Right kidney (tissue), 1 donor: ENCODE results near the gene SNX27.

Experiments used
- DNase-seq: peaks from one replicate; pipeline ENCODE4 v3.0.0-alpha.2; 2016

The SNX27 gene

DNA sequence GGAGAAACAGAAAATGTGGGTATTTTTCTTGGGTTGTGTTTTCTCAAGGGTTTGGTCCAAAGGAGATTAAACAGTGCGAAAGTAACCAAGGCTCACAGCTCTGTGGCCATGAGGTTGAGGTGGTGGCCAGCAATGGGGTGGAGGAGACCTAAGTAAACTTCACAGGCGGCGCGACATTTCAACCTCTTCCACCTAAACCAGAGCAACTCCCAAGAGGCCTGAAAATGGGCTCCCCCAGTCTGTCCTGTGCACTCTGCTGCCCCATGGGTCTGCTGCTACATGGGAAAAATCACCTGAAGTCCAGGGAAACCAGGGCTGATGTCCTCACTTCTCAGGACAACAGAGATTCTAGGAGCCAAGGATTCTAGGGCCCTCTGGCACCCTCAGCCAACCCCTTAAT is 92.4 kb downstream of the SNX27 start:
- no peak for DNase-seq

GRCh38 chr1:151705146-151705545 is 93.3 kb downstream of the SNX27 start:
- DNase-seq, result no peak

- DNase-seq, result no peak
These were observed 94.1 kb downstream of the SNX27 start for GRCh38 chr1:151705753-151706463.

GRCh38 chr1:151706464-151707415 is 94.9 kb downstream of the SNX27 start:
- DNase-seq, result no peak

DNA sequence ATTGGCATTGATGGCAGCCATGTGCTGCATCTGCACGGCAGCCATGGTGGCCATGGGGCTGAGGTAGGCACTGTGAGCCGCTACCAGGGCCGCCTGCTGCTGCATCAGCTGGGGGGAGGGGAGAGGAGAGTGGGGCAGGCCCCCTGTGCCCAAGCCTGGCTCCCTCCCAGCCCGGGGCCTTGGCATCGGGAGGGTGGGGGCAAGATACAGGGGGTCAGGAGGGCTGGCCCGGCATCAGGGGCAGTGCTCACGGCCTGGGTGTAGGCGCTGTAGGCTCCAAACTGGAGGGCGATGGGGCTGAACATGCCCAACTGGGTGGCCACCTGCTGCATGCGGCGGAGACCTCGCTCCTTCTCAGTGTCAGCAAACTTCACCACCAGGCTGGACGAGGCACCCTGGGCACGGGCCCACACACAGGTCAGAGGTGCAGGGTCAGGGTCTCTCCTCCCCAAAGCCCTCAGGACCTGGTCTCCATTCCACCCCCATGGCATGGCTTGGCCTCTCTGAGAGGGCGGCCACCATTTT is 95.8 kb downstream of the SNX27 start:
- DNase-seq, result no peak

DNA sequence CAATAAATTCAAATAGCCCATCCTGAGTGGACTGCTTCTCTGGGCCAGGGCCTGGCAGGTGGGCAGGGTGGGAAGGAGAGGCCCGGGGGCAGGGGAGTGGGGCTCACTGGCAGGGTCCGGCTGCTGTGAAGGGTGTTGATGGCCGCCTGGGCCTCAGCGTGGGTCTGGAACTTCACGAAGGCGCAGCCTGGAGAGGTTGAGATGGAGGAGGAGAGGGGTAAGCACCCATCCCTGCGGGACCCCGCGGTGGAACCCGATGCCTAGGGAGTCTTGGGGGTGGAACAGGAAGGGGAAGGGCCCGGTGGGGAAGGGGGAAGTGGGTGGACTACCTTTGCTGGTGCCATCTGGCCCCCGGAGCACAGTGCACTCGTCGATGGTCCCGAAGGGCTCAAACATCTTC is 97.0 kb downstream of the SNX27 start:
- DNase-seq, result no peak

DNA sequence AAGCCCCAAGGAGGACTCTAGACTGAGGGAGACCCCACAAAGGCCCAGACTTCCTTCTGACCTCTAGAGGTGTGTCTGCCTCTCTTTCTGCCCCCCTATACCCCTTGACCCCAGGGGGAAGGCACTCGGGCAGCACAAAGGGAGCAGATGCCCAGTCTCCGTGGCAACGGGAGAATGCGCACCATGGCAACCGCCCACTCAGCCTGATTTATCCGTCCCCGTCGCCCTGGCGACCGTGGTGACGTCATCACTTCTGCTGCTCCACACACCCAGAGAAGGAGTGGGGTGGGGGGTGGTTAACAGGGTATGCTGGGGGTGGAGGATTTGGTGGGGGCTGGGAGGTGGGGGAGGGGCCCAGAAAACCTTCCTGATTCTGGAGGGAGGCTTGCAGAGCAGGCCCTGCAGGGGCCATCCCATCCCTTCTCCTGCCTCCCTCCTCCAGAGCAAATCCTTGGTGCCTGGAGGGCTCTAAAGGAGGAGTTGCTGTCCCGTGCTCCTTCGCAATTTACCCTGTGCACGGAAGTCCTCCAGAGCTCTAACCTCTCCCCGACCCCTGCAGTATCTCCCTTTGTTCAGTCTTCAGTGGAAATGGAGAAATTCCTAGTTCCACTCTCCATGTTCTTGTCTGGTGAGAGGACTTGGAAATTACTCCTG is 98.5 kb downstream of the SNX27 start:
- DNase-seq, result no peak

- DNase-seq, result no peak
These were observed 99.4 kb downstream of the SNX27 start for GRCh38 chr1:151711044-151711800.

- no peak for DNase-seq
These were observed 100.1 kb downstream of the SNX27 start for GRCh38 chr1:151711951-151712350.

GRCh38 chr1:151713044-151713443 is 101.2 kb downstream of the SNX27 start:
- DNase-seq, result no peak

DNA sequence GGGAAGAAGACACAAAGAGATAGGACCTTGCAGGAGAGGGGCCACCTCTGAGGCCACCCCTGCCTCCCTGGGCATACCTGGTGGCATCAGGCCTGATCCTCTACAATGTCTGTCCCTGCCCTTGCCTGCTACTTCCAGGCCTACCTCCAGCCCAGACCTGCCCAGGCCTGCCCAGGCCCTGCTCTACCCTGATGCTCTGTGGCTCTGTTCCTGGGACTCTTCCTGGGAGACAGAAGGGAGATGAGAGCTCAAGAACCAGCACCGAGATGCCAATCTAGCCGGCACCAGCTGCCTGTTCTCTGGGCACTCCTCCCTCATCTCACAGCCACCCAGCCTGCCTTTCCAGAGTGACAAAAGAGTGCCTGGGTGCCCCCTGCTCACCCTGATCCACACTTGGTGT is 102.0 kb downstream of the SNX27 start:
- no peak for DNase-seq

DNA sequence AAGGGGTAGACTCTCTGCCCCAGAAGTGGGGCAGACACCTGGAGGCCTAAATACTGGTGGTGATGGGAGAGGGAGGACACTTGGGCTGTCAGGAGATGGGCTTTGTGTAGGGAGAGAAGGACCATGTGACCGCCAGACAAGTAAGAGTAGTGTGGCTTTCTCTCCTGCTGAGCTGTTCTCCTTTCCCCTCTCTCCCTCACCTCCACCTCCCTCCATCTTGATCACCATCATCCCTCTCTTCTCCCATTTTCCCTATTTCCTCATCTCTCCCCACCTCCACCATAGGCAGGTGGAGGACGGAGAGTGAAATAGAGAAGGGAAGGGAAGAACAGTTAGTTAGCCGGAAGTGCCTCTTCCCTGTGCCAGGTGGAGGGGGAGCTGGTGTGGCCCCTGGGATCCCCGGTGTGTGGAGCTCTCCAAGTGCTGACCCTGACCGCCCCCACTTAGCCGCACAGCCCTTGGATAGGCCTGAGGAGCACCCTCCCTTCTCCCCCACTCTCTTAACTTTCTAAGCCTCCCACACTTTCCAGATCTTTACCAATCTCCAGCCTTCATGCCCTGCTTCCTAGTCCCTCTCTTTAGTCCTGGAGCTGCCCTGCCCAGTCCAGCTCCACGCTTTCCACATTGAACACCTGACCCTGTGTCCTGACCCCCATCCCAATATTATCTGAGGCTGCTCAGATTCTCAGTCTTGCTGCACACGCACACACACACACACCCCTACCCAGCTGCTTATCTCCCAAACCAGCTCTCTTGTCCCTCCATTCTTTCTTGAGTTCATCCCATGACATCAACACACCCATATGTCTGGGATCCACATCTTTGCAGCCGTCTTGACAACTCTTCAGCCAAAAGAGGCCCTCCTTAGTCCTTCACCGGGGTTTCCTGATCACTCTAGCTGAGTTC is 103.2 kb downstream of the SNX27 start:
- no peak for DNase-seq

DNA sequence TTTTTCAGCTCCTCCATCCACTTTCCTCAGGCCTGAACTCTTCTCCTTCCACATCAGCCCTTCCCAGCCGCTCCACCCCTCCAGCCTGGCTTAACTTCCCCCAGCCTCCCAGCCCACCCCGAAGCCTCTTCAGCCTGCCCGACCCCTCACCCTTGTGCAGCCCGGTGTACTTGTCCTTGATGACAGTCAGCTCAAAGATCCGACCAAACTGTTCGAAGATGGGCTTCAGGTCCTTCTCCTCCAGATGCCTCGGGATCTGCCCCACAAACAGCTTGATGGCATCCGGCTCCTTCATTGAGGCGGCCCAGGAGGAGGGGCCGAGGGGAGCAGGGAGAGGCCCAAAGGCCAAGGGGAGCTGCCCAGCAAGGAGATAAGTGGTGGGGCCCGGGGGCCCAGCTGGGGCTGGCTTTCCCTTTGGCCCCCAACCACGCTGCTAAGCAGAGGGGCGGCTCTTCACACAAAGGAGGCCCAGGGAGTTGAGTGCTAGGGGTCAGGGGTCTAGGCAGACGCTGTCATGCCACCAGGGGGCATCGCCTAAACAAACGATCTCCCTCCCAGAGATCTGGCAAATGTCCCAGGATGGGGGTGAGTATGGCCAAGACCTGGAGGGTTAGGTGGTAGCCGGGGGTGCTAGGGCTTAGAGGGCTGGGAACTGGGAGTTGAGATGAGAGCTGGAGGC is 104.0 kb downstream of the SNX27 start:
- no peak for DNase-seq

GRCh38 chr1:151716405-151716762 is 104.5 kb downstream of the SNX27 start:
- DNase-seq, result no peak

DNA sequence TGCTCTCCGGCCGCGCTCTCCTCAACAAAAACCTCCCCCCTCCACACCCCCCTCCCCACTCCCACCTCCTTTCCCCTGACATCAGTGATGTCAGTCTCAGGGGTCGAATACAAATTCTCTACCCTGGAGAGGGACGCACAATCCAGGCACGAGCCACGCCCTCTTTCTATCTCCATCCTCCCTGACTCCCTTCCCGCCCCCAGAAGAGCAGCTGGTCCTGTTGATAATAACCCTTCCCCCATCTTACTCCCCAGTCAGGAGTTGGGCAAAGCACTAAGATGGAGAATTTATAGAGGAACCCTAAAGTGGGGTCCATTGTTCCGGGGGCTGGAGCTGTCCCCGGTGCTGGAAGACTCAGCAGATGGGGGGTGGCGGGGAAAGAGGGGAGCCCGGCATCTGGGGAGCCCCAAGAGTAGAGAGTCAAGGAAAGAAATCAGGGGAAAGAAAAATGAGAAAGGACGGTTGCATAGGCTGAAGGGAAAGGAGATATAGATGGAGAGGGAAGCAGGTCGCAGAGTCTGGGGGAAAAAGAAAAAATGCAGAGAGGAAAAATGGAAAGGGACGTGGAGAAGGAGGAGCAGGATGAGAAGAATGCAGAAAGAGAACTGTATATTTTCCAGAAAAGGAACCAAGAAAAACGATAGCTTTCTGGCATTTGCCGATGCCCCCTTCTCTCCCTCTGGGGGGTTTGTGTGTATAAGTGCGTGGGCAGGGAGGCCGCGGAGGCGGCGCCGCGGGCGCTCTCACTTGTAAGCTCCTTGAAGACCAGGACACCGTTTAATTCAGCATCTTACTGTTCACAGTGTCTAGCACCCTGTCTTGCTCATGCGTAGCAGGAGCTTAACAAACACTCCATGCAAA is 105.2 kb downstream of the SNX27 start, which contains the start of gene CELF3:
CELF3 (minus strand) TSS at position 33 of the 861 bp plus-strand sequence. CDS start 783 bp downstream, outside the sequence.
- DNase-seq, result peak; percentile 57

GRCh38 chr1:151718011-151718431 is 106.2 kb downstream of the SNX27 start:
- no peak for DNase-seq

DNA sequence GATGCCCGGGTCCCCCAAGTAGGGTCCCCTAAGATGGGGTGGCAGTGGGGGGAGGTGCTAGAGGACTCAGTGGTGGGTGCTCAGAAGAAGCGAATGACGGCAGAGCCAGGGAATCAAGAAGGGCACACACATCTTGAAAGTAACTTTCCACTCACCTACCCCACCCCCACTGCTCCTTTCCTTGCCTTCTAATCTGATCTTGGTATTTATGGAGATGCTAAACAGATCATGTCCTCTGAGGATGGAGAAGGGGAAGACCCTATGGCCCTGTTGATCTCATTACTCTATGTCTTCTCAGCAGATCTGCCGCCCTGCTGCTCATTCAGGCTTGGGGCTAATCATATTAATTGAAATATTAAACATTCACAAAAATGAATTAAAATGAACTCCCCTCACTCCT is 106.8 kb downstream of the SNX27 start:
- no peak for DNase-seq

- no peak for DNase-seq
These were observed 108.3 kb downstream of the SNX27 start for GRCh38 chr1:151720125-151720524.

- DNase-seq, result no peak
These were observed 108.7 kb downstream of the SNX27 start for GRCh38 chr1:151720554-151720953.
